NB4 (cell line): ENCODE data around the gene DEGS1.

ENCODE experiments used
- CTCF ChIP-seq: IDR thresholded peaks from one replicate; pipeline ENCODE4 v1.5.1; 2012; ENCODE audit warnings: low read depth, low read length
- MAX ChIP-seq: IDR thresholded peaks from 2 replicates; pipeline ENCODE4 v1.6.1; 2011; ENCODE audit warnings: low read depth, low read length
- MYC ChIP-seq: IDR thresholded peaks from 2 replicates; pipeline ENCODE4 v1.6.1; 2011; ENCODE audit warnings: low read depth, low read length
- POLR2A ChIP-seq: IDR thresholded peaks from 2 replicates; pipeline ENCODE4 v1.6.1; 2011; ENCODE audit warnings: mild to moderate bottlenecking; ENCODE audit not compliant: insufficient read length; ENCODE audit errors: extremely low read depth

GRCh38 chr1:224138198-224138597, 44.8 kb upstream of the DEGS1 start:
- no peak for TF ChIP-seq CTCF
- no peak for TF ChIP-seq POLR2A
- no peak for TF ChIP-seq MAX
- TF ChIP-seq MYC, result no peak
